Placental epithelial cell (primary cell): ENCODE results near the gene FDX1. TPM values are rescaled to one million over a fixed set of nuclear protein-coding genes. Genes with fewer than 3 reads are reported as not detected.

Source experiments
- total RNA-seq: library from RNA; depleted of rRNA; stranded (reverse); fragments of >200 nt; gene quantifications from 2 replicates; pipeline ENCODE4 v1.2.3, GENCODE V29; 2012

Gene FDX1, protein sequence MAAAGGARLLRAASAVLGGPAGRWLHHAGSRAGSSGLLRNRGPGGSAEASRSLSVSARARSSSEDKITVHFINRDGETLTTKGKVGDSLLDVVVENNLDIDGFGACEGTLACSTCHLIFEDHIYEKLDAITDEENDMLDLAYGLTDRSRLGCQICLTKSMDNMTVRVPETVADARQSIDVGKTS
- 11.8 and 21.6 TPM in 2 replicates for total RNA-seq

DNA sequence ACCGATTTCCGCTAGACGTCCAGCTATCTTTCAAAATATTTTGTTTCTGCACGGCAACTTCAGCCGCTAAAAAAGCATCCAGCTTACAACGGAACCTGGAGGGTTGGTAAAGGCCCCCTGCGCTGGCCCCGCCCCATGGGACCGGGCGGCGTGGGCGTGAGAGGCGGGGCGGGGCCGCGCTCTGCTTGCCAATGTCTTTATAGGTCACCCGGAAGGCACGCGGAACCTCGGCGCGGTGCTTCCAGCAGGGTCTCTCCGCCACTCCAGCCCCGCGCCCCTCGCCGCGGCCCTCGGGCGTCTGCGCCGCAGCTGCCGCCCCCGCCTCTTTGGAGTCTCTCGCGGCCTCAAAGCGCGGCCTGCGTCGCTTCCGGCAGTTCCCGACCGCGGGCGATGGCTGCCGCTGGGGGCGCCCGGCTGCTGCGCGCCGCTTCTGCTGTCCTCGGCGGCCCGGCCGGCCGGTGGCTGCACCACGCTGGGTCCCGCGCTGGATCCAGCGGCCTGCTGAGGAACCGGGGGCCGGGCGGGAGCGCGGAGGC lies at the start of gene FDX1:
Gene FDX1 (plus strand): TSS at position 218 of the 536 bp plus-strand sequence. CDS start 173 bp downstream, at position 391.

Other genes with a start within 250 kb of the FDX1 start
- gene RDX, start 133.3 kb upstream of the FDX1 start, total RNA-seq: 96.8 and 107 TPM in 2 replicates